ENCODE data around the gene TMEM247. TPM values are rescaled to one million over a fixed set of nuclear protein-coding genes. Genes with fewer than 3 reads are reported as not detected.
"Not testable (repeated sequence)": the region's sequence is repeated elsewhere in the genome, so short reads cannot be mapped to it uniquely, and the experiment has no call there.

The TMEM247 gene
- total RNA-seq, 1 donor from 2014 or later, result not detected

- no peak overlapping the region for H3K4me3 ChIP-seq (ENCODE audit: low read depth, low read length)
- no peaks in the 10 kb centered on the region for H3K27me3 ChIP-seq (ENCODE audit: control insufficient read depth, insufficient read depth, low read length)
- DNase-seq (ENCODE audit: low read depth), result no peak
- H3K36me3 ChIP-seq (ENCODE audit: control insufficient read depth, insufficient read depth, low read length), result no peaks in the 10 kb centered on the region
- TF ChIP-seq, protein P1, sequence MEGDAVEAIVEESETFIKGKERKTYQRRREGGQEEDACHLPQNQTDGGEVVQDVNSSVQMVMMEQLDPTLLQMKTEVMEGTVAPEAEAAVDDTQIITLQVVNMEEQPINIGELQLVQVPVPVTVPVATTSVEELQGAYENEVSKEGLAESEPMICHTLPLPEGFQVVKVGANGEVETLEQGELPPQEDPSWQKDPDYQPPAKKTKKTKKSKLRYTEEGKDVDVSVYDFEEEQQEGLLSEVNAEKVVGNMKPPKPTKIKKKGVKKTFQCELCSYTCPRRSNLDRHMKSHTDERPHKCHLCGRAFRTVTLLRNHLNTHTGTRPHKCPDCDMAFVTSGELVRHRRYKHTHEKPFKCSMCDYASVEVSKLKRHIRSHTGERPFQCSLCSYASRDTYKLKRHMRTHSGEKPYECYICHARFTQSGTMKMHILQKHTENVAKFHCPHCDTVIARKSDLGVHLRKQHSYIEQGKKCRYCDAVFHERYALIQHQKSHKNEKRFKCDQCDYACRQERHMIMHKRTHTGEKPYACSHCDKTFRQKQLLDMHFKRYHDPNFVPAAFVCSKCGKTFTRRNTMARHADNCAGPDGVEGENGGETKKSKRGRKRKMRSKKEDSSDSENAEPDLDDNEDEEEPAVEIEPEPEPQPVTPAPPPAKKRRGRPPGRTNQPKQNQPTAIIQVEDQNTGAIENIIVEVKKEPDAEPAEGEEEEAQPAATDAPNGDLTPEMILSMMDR (IDR thresholded peaks at IDR 0.05; ENCODE audit: insufficient read depth, low read length, poor library complexity, severe bottlenecking), result no peak
Observed at GRCh38 chr2:46514738-46515137, 35.4 kb downstream of the TMEM247 start.

GRCh38 chr2:46517485-46517884, 38.1 kb downstream of the TMEM247 start:
- Histone ChIP-seq H3K4me3 (ENCODE audit: low read depth, low read length) (no peak overlapping the region), H3K36me3 (ENCODE audit: control insufficient read depth, insufficient read depth, low read length) (no peaks in the 10 kb centered on the region), H3K27me3 (ENCODE audit: control insufficient read depth, insufficient read depth, low read length) (no peaks in the 10 kb centered on the region)
- DNase-seq (ENCODE audit: low read depth), result no peak
- TF ChIP-seq, protein P1 (IDR thresholded peaks at IDR 0.05; ENCODE audit: insufficient read depth, low read length, poor library complexity, severe bottlenecking), result no peak

- no peak for DNase-seq (ENCODE audit: low read depth)
- no peak overlapping the region for H3K4me3 ChIP-seq (ENCODE audit: low read depth, low read length)
- no peaks in the 10 kb centered on the region for H3K27me3 ChIP-seq (ENCODE audit: control insufficient read depth, insufficient read depth, low read length)
- TF ChIP-seq, protein P1 (IDR thresholded peaks at IDR 0.05; ENCODE audit: insufficient read depth, low read length, poor library complexity, severe bottlenecking), result no peak
- H3K36me3 ChIP-seq (ENCODE audit: control insufficient read depth, insufficient read depth, low read length), result no peaks in the 10 kb centered on the region
Observed at GRCh38 chr2:46518861-46519260, 39.5 kb downstream of the TMEM247 start.

GRCh38 chr2:46519265-46519664, 39.9 kb downstream of the TMEM247 start:
- H3K4me3 ChIP-seq (ENCODE audit: low read depth, low read length), result no peak overlapping the region
- TF ChIP-seq, protein P1 (IDR thresholded peaks at IDR 0.05; ENCODE audit: insufficient read depth, low read length, poor library complexity, severe bottlenecking), result no peak
- no peak for DNase-seq (ENCODE audit: low read depth)
- no peaks in the 10 kb centered on the region for H3K36me3 ChIP-seq (ENCODE audit: control insufficient read depth, insufficient read depth, low read length)
- H3K27me3 ChIP-seq (ENCODE audit: control insufficient read depth, insufficient read depth, low read length), result no peaks in the 10 kb centered on the region

GRCh38 chr2:46520130-46520711, 40.9 kb downstream of the TMEM247 start:
- TF ChIP-seq, protein P1 (IDR thresholded peaks at IDR 0.05; ENCODE audit: insufficient read depth, low read length, poor library complexity, severe bottlenecking), result no peak
- Histone ChIP-seq H3K4me3 (ENCODE audit: low read depth, low read length) (no peak overlapping the region), H3K27me3 (ENCODE audit: control insufficient read depth, insufficient read depth, low read length) (no peaks in the 10 kb centered on the region), H3K36me3 (ENCODE audit: control insufficient read depth, insufficient read depth, low read length) (no peaks in the 10 kb centered on the region)
- DNase-seq (ENCODE audit: low read depth), result no peak

DNA sequence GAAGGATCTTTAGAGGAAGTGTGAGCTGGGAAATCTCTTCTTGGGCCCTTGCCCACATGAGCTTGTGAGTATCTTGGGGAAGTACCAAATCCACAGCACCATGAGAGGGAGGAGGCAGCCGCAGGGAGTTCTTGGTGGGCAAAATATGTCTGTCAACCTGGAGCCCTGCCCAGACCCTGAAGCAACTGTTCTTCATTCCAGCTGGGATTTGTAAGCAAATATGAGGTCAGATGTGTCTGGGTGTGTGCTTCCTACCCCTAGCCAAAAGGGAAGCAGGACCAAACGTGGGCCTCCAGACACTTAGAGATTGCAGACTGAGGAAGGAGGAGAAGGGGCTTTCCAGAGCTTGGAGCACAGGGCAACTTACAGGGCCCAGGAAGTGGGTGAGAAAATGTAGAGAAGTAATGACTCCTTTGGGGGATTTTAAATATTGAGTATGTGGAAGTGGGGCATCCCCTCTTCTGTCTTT, 41.9 kb downstream of the TMEM247 start:
- Histone ChIP-seq H3K27me3 (ENCODE audit: control insufficient read depth, insufficient read depth, low read length) (no peaks in the 10 kb centered on the region), H3K36me3 (ENCODE audit: control insufficient read depth, insufficient read depth, low read length) (no peaks in the 10 kb centered on the region), H3K4me3 (ENCODE audit: low read depth, low read length) (no peak overlapping the region)
- TF ChIP-seq, protein P1 (IDR thresholded peaks at IDR 0.05; ENCODE audit: insufficient read depth, low read length, poor library complexity, severe bottlenecking), result no peak
- no peak for DNase-seq (ENCODE audit: low read depth)

GRCh38 chr2:46522385-46522784, 43.0 kb downstream of the TMEM247 start:
- H3K36me3 ChIP-seq (ENCODE audit: control insufficient read depth, insufficient read depth, low read length); H3K27me3 ChIP-seq (ENCODE audit: control insufficient read depth, insufficient read depth, low read length); H3K4me3 ChIP-seq (ENCODE audit: low read depth, low read length); DNase-seq (ENCODE audit: low read depth): not testable (repeated sequence)

All from kidney epithelial cell (primary cell).